Neural progenitor cell (in vitro differentiated cells): ENCODE measurements around the gene ZNF213.

Source experiments
- EZH2 ChIP-seq: fragments of 200-600 bp; sonication (generic); IDR thresholded peaks from 2 replicates; pipeline ENCODE4 v1.6.1; 2017; ENCODE audit warnings: antibody characterized with exemption, mild to moderate bottlenecking, moderate library complexity
- EZH2phosphoT487 ChIP-seq: fragments of 200-600 bp; sonication (generic); IDR thresholded peaks from 2 replicates; pipeline ENCODE4 v1.6.1; 2017; ENCODE audit warnings: antibody characterized with exemption
- TF ChIP-seq, protein P1 (sequence below): fragments of 200-600 bp; sonication (generic); IDR thresholded peaks from 2 replicates; pipeline ENCODE4 v1.5.1; 2017; ENCODE audit warnings: antibody characterized with exemption, mild to moderate bottlenecking

DNA sequence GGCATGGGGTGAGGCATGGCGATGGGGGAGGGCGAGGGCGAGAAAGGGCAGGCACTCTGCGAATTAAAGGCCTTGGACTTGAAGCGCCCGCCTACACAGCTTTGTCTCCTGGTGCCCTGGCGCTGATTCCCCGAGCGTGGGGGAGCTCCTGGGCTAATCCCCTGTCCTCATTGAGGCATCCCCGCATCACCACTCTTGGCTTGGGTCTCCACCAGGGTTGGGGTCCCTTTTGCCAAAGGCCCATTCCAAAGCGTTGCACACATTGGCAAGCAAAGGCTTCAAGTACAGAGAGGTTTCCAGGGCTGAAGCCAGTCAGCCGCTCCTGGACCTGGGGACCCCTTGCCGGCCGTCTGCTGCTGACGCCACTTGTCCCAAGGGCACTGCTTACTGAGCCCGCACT is 14.4 kb upstream of the ZNF213 start:
- TF ChIP-seq EZH2 (no peak), EZH2phosphoT487 (no peak)
- TF ChIP-seq, protein P1, sequence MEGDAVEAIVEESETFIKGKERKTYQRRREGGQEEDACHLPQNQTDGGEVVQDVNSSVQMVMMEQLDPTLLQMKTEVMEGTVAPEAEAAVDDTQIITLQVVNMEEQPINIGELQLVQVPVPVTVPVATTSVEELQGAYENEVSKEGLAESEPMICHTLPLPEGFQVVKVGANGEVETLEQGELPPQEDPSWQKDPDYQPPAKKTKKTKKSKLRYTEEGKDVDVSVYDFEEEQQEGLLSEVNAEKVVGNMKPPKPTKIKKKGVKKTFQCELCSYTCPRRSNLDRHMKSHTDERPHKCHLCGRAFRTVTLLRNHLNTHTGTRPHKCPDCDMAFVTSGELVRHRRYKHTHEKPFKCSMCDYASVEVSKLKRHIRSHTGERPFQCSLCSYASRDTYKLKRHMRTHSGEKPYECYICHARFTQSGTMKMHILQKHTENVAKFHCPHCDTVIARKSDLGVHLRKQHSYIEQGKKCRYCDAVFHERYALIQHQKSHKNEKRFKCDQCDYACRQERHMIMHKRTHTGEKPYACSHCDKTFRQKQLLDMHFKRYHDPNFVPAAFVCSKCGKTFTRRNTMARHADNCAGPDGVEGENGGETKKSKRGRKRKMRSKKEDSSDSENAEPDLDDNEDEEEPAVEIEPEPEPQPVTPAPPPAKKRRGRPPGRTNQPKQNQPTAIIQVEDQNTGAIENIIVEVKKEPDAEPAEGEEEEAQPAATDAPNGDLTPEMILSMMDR, result no peak
